NCI-H1092 (cell line): ENCODE results near the gene FXYD3.
"Not testable (repeated sequence)": the region's sequence is repeated elsewhere in the genome, so short reads cannot be mapped to it uniquely, and the experiment has no call there.

Source experiments
- DNase-seq: peaks from one replicate; lab custom pipeline; 2025; lab: John Stamatoyannopoulos, UW

Gene FXYD3

DNA sequence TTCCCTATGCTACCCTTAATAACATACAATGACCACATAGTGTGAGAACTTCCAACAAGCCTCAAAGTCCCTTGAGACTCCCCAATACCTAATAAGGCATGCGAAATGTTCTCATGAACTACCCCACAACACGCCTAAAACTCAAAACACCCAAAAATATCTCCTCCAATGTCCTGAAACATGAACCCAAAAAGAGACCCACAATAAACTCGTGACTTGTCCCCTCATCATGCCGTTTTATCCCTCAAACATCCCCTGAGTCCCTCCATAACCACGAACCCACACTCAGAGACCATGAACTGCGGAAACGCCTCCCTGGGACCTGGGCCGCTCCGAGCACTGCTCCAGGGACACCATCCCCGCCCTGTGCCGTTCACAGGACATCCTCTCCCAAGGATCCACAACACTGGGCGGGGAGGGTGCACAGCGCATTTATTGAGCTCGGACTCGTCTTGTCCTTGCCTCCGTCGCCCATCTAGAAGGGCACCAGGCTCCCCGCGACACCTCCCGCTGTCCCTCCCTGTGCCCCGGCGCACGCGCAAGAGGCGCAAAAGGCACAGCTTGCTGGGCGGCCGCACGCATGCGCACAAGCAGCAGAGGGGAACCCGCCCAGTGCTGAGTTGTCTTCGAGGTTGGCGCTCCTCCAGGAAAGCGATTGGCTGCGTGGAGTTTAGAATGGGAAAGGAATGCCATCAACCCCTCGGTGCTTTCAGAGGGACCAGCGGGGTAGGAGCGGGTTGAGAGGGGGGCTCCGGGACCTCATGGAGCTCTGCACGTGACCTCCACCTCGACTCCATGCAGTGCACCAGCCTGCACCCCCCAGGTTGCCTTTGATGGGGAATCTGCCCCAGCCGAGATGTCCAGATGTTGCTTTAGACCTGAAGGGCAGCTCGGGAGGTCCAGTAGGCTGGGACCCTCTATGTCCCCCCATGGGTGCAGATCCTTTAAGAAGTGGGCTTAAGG, 8.8 kb downstream of the FXYD3 start:
- no peak for DNase-seq

DNA sequence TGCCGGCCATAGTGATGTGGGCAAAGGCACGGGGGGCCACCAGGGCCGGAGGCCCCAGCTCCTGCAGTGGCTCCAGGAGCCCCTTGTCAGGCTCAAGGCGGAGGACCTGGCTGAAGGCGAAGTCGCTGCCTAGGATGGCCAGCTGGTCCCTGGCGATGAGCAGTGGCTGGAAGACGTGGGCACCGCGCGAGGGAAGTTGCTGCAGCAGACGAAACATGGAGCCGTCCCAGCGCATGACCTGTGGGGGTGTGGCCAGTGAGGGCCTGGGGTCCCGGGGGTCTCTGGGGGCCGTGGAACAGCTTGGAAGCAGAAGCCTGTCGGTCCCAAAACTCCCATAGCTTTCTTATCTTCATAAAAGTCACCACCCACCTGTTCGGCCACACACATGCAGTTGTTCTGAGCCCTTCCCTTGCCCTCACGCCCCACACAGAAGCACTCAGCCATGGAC, 9.7 kb downstream of the FXYD3 start:
- no peak for DNase-seq

DNA sequence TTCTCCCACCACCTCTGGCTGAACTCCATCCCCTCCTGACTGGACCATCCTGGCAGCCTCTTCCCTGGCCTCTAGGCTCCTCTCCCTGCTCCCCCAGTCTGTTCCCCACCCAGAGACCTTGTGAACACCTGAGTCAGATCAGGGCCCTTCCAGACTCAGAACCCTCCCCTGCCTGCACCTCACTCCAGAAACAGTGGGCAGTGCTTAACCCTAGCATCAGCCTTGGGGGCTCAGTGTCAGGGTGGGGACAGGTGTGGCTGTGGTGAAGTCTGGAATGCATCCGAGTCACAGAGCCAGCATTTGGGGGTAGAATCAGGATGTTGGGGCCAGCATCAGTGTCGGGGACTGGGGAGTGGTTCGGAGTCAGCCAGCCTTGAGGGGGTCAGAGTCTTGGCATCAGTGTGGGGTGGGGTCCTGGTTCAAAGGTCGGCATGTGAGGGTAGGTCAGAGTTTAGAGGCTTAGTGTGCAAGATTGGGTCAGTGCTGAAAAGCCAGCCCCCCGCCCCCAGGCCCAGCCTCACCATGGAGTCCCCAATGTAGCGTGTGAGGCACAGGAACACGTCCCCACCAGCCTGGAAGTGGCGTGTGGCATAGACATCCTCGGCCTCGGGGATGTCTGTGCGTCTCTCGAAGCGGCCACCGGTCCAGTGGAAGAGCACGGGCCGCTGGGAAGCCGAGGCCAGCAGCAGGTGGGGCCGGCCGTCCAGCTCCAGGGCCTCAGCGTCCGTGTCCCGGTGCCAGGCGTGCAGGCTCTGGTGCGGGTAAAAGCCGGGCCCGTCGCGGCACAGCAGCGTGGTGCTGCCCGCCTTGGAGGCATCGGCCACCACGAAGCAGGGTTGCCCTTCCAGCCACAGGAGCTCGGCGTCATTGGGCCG, 10.4 kb downstream of the FXYD3 start:
- DNase-seq: no peak

DNA sequence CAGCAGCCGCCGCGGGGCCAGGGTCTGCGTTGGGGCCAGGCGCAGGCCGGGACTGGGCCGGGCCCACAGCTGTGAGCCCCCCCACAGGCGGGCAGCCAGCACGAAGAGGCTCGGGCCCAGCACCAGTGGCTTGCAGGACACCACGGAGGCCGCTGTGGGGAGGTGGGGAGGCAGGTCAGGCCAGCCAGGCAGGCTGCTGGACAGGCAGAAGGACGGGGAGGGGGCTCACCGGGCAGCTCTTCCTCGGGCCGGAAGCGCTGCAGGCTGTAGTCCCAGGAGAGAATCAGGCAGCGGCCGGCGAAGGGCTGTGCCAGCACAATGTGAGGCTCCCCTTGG, 11.0 kb downstream of the FXYD3 start:
- DNase-seq: no peak

DNA sequence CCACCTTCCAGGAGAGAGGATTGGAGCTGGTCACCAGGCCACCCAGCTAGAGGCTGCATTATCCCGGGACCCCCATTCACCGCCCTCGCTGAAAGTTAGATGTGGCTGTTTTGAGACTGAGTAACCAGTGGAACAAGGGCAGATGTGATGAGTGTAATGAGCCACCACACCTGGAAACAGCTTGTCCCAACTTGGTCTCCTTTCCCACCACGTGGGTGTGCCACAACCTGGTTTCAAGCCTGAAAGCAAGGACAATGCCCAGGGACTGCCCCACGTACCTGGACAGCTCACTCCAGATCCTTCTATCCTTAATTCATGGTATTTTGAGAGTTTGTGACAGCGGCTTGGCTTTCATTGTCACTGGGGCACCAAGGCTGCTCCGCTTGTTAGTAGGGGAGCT, 12.2 kb downstream of the FXYD3 start:
- no peak for DNase-seq

DNA sequence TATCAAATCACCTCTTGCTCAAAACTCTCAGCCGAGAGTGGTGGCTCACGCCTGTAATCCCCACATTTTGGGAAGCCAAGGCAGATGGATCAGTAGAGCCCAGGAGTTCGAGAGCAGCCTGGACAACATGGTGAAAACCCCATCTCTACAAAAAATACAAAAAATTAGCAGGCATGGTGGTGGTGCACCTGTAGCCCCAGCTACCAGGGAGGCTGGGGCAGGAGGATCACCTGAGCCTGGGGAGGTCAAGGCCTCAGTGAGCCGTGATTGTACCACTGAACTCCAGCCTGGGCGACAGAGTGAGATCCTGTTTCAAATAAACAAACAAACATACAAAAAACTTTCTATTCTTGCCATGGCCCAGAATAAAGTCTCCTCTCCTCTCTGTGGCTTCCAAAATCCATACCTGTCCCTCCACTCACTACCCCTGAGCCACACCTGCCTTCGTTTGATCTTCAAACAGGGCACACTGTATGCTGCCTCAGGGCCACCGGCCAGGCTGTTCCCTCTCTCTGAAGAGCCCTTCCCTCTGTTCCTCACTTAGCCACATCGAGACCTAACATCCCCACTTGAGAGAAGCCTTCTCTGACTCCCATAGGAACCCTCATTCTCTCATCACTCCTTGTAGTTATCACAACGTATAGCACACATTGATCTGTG, 12.9 kb downstream of the FXYD3 start:
- DNase-seq: no peak

DNA sequence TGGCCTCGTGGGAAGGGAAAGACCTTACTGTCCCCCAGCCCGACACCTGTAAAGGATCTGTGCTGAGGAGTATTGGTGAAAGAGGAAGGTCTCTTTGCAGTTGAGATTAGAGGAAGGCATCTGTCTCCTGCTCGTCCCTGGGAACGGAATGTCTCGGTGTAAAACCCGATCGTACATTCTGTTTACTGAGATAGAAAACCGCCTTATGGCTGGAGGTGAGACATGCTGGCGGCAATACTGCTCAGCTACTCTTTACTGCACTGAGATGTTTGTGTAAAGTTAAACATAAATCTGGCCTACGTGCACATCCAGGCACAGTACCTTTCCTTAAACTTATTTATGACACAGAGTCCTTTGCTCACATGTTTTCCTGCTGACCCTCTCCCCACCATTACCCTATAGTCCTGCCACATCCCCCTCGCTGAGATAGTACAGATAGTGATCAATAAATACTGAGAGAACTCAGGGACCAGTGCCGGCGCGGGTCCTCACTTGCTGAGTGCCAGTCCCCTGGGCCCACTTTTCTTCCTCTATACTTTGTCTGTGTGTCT, 14.2 kb downstream of the FXYD3 start:
- DNase-seq: not testable (repeated sequence)

DNA sequence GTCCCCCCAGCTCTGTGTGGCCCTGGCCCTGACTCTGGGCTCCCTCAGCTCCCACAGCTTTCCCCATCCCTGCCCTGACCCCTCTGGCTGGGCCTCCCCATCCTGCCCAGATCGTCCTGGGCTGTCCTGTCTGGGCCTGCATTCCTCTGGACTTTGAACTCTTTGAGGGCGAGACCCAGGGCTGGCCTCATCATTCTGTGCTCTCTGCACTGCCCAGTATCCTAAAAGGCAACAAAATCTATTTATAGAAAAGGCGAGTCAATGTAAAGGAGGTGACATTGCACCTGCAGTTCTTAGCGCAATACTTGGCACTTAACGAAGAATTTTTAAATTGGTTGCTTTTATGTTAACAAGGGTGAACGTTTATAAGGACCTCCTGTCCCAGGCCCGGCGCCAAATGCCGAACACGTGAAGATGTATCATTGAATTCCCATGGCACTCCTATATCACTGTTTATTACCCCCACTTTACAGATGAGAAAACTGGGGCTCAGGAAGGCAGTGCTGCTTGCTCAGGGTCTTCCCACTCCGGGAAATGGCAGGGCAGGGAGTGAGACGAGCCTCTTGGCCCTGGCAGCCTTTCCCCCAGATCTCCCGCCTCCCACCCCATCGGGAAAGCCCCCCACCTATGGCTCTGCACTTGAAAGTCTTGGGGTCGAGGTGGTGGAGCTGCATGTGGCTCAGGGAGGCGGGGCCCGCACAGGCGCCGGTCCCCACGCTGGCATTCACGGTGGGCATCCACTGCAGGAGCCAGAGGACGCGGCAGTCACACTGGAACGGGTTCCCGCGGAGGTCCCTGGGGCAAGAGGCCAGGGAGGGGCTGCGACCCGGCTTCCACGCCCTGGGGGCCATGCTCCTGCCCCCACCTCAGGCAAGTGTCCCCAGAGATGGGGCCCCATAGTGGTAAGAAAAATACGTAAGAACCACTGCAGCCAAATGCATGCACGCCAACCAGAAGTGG, 15.4 kb downstream of the FXYD3 start:
- no peak for DNase-seq

DNA sequence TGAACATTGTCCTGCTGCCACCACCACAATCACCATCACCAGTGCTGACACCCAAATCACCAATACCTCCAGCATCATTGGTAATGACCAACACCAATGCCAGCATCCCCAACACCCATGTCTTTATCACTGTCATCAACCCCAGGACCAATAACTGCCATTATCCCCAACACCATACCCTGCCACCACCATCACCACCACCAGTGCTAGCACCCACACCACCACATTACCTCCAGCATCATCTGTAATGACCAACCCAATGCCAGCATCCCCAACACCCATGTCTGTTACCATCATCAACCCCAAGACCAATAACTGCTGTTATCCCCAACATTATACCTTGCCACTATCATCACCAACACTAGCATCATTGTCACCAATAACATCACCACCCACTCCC, 16.6 kb downstream of the FXYD3 start:
- DNase-seq: no peak

DNA sequence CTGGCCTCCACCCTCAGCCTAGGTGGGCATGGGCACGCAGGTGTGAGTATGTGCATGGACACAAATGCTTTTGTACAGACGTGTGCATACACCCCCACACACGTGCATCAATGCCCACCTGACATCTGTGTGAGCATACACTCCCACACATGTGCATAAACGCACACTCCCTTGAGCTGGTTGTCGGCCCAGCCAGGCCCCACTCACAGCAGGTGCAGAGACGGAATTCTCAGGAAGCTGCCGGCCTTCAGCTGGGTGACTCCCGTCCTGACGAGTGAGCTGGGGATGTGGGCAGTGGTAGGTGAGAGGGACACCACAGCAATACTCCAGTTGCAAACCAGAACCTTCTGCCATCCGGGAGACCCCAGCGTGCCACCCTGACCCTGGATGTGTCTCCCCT, 18.2 kb downstream of the FXYD3 start:
- no peak for DNase-seq

DNA sequence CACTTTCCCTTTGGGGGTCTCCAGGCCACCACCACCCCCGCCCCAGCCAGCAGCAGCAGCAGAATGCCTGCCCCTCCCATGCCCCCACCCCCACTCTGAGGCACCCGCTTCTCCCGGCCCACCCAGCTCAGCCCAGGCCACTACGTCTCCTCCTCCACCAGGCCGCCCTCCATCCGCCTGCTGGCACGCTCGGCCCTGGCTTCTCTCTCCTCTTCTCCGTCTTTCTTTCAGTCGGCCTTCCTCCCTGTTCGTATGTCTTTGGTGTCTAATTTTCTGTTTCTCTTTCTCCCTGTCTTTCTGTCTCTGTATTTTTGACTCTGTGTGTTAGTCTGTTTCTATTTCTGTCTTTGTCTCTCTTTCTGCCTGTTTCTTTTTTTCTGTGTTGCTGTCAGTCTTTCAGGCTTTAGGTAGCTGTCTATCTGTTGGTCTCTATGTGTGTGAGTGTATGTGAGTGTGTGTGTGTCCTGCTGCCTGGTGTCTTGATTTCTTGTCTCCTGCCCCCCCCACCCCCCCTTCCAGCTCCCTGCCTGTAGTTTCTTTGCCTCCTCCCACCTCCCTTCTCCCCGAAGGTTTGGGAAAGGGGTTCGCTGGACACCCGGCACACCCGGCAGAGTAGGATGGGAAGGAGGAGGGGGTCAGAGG, 19.1 kb downstream of the FXYD3 start, which contains the start of gene LGI4:
Gene LGI4 (minus strand): TSS at position 459 of the 642 bp plus-strand sequence. CDS start 379 bp downstream, at position 80.
- DNase-seq: no peak

DNA sequence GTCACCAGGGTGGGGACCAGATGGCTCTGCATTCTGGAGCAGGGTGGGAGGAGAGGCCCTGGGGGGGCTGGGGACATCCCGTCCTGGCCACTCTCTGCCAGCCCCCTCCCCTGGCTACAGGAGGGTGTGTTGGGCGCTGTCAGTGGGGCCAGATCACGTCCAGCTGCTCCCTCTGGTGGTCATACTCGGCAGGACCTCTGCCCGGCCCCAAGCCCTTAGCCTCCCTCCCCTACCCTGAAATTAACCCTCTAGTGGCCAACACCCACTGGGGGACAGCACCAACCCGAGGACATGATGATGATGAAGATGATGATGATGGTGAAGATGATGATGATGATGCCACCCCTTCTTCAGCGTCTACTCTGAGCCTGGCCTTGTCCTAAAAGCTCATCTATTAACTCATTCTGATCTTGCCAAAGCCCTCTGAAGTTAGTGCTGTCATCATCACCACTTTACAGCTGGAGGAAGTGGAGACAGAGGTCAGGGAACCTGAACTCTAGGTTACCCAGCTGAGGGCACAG, 19.8 kb downstream of the FXYD3 start:
- no peak for DNase-seq

DNA sequence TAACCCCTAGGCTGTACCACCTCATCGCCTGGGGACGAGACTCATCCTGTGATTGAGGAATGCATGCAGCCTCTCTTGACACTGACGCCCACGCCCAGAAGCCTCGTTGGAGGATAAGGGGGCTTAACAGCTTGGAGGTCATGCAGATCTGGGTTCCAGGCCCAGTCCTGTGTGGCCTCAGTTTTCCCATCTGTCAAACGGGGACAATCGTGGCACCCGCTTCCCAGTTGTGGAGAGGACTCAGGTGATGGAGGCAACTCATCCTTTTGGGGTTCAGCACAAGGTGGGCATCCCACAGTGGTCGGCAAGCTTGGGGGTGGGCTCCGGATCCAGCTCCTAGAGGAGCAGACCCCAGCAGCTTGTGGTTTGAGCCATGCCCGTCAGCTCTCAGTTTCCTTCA, 20.6 kb downstream of the FXYD3 start:
- DNase-seq: no peak

DNA sequence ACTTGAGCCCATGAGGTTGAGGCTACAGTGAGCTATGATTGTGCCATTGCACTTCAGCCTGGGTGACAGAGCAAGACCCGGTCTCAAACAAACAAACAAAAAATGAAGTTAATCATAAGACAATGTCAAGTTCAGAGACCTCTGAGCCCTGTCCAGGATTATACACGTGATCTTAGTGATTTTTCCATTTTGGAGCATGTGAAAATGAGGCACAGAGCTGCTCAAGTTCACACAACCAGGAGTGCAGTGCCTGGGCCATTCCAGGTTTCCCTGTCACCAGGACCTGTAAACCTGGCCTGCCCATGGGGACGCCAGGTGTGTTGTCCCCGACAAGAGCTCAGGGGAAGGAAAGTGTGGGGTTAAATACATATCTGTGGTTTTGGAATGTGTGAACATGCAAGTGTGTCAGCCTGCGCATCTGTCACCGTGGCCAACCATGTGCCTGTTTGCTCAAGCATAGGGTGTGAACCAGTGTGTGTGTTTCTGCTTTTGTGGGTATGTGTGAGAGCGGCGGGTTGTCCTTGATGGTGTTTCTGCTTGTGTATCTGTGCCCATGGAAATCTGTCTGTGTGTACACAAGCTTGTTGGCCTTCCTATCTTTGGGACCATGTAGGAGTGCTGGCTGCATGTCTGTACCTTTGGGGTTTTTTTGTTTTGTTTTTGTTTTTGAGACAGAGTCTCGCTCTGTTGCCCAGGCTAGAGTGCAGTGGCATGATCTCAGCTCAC, 21.5 kb downstream of the FXYD3 start:
- no peak for DNase-seq

DNA sequence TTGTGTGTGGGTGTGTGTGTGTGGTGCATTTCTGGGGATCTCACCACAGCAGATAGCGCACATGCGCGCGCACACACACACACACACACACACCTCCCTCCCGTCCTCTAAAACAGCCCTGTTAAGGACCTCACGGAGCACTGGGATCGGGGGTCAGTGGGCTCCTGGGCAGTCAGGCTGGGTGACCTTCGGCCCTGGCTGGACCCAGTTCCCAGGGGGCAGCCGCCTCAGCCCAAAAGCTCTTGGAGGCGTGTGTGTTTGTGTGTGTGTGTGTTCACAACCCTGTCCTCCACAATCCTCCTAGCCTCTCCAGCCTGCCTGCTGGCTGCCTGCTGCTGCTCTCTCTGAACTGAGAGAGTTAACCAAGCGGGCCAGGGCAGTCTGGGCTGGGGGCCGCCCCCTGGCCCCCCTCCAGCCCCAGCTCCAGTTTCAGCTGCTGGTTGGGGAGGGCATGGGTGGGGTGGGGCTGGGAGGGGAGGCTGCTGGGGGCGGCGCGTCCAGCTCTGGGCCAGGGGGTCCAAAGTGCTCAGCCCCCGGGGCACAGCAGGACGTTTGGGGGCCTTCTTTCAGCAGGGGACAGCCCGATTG, 22.8 kb downstream of the FXYD3 start, which contains the start of gene FXYD1:
Gene FXYD1 (plus strand): TSS at position 520 of the 588 bp plus-strand sequence. CDS start 1,256 bp downstream, outside the sequence.
- DNase-seq: no peak

DNA sequence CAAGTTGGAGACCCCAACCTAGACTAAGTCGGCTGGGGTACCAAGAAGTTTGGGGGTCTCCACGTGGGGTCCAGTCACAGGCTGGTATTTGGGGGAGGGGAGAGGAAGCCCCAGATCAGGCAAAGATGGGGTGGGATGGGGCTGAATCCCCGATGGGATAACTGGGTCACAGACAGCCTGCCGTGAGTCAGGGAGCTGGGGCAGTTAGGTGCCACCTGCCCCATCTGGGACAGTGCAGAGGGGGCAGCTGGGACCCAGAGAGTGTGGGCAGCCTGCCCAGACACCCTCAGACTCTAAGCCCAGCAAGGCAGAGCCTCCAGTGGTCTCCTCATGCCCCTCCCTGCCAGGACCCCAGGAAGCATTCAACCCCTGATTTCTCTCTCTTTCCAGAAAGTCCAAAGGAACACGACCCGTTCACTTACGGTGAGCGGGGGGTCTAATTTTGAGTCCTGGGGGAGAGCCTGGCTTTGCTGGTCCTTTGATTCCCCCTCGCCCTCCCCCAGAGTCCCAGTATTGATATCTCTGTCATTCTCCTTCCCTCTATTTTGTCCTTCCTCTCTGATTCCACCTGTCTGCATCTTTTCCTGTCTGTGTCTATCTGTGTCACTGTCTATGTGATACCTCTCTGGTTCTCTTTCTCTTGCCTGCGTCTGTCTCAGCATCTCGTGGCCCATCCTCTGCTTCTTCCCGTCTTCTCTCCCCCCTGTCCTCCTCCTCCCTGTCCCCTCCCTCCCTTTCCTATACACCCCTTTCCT, 24.8 kb downstream of the FXYD3 start:
- no peak for DNase-seq

DNA sequence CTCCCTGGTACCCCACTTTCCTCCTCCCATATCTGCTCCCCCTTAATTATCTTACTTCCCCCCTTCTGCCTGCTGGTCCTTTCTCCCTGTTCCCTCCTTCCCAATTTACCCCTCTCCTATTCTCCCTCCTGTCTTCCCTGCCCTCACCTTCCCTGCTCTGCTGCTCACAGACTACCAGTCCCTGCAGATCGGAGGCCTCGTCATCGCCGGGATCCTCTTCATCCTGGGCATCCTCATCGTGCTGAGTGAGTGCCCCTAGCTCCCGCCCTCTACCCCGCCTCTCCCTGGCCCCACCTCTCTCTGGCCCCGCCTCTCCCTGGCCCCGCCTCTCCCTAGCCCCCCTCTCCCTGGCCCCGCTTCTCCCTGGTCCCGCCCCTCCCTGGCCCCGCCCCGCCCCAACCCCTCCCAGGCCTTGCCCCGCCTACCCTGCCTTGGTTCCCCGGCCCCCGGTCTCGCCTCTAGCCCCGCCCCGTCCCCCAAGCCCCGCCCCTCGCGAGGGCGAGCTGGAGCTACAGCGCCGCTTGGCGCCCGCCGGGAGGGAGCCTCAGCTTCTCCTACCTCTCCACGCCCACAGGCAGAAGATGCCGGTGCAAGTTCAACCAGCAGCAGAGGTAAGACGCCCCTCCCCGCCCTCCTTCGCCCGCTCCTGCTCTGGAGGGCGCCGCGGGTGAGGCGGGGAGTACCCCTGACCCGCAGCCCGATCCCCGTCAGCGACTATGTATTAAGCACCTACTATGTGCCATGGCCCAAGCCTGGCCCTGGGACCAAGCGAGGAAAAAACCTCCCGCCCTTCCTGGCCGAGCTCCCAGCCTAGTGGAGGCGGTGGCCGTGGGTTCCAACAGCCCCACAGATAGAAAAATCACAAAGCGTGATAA, 25.6 kb downstream of the FXYD3 start:
- no peak for DNase-seq
